ENCODE results near the gene EPS8.

EPS8 gene

DNA sequence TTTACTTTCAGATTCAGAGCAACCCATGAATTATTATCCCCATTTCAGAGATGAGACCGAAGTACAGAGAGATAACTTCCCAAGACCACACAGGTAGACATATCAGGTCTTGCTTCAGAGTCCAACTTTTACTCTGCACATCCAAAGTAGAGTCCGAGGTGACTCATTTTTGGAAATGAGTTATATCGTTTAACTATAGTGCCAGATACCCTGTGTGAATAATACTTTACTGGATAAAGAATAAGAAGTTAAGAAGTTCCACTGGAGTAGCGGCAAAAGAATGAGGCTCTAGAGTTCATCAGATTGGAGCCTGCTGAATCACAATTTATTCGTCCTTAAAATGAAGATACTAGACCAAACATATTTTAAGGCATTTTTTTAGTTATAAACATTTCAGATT is 124.7 kb downstream of the EPS8 start:
- Histone ChIP-seq H3K27ac (no peak overlapping the region), H3K4me3 (no peak overlapping the region), H3K9ac (ENCODE audit: insufficient read length) (no peak overlapping the region), H3K36me3 (ENCODE audit: insufficient read depth, low read length) (no peaks in the 10 kb centered on the region), H3K9me3 (ENCODE audit: low read depth, low read length) (no peaks in the 10 kb centered on the region)
- DNase-seq (ENCODE audit: low read depth, low spot score): no peak
- no peak for TF ChIP-seq EZH2 (IDR thresholded peaks at IDR 0.05)
- TF ChIP-seq FOXP2 (optimal IDR thresholded peaks at IDR 0.05; ENCODE audit: control extremely low read depth, extremely low read length, insufficient read depth): no peak
- TF ChIP-seq POLR2AphosphoS5 (IDR thresholded peaks at IDR 0.05; ENCODE audit: borderline replicate concordance, low read depth, low read length): no peak

DNA sequence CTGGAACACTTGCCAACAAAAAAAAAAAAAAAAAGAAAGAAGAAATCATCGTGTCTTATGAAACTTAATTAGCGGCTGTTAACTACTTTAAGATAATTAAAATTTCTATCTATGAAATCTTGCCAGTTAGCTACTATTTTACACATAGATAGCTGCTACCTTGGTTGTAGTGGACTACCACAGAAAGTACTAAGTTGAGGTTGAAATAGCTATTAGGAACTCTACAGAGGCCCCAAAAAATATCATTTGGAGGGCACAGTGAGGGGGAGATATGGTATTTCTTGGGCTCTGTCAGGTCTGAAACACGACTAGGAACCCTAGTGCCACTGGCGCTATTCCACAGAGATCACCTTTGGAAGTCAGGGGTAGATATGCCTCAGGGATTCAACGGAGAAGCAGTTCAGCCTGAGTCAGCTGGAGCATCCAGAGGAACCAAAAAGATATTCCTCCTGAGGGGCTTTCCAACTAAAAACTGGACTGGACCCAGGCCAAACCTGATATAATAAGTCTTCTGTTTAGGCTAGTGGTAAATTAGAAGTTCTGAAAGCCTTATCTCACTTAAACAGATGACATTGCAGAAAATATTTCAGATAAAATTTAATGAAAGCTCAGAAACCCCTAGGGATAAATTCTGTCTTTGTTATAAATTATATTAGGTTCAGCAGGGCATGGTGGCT is 126.1 kb downstream of the EPS8 start:
- H3K27ac ChIP-seq: no peak overlapping the region
- no peak overlapping the region for H3K4me3 ChIP-seq
- H3K36me3 ChIP-seq (ENCODE audit: insufficient read depth, low read length): no peaks in the 10 kb centered on the region
- no peak for TF ChIP-seq EZH2 (IDR thresholded peaks at IDR 0.05)
- no peaks in the 10 kb centered on the region for H3K9me3 ChIP-seq (ENCODE audit: low read depth, low read length)
- no peak for DNase-seq (ENCODE audit: low read depth, low spot score)
- no peak overlapping the region for H3K9ac ChIP-seq (ENCODE audit: insufficient read length)

DNA sequence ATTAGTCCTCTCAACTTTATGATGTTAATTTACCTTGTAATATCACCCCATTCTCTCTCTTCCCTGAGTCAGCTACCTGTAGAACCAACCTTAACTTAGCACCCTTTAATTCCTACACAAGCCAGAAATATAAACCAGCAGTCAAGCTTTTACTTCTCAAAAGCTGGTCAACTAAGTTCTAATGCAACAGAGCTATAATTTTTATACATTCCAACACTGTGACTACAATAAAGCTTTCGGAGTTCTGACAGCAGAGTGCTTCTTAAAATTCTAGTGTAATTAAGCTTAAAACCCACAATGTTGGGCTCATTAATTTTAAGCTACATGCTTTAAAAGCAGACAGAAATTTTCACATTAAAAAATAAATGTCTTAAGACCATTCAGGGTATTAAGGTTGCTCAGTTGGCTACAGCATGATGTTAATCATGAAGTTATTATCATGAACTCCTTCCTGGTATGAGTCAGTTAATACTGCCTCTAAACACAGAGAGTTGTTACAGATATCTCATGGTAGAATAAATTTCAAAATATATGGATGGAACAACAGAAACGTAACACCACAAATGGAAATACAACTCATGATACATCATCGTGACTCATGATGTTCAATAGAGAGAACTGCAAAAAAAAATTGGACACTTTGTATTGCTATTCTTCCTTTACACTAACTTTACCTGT is 126.7 kb downstream of the EPS8 start:
- H3K36me3 ChIP-seq (ENCODE audit: insufficient read depth, low read length): no peaks in the 10 kb centered on the region
- H3K9me3 ChIP-seq (ENCODE audit: low read depth, low read length): no peaks in the 10 kb centered on the region
- H3K27ac ChIP-seq: no peak overlapping the region
- no peak overlapping the region for H3K9ac ChIP-seq (ENCODE audit: insufficient read length)
- DNase-seq (ENCODE audit: low read depth, low spot score): no peak
- H3K4me3 ChIP-seq: no peak overlapping the region
- TF ChIP-seq FOXP2 (optimal IDR thresholded peaks at IDR 0.05; ENCODE audit: control extremely low read depth, extremely low read length, insufficient read depth) (no peak), EZH2 (IDR thresholded peaks at IDR 0.05) (no peak), POLR2AphosphoS5 (IDR thresholded peaks at IDR 0.05; ENCODE audit: borderline replicate concordance, low read depth, low read length) (no peak)

DNA sequence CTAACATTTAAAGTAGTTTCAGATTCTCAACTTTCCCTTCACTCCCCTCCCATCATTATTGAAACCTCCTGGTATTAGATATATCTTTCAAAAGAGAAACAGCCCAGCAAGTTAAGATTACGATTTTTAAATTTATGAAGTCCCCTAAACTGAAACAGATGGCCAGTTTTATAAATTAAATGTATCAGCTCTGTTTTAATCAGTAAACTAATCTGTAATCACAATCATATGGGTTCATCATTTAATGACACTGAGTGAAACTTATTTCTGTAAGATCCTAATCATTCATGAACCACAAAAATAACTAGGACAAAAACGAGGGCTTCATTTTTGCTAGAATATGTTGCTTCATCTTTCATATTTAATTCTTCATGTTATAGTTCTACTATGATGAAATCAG is 137.8 kb downstream of the EPS8 start:
- no peaks in the 10 kb centered on the region for H3K9me3 ChIP-seq (ENCODE audit: low read depth, low read length)
- no peak for TF ChIP-seq EZH2 (IDR thresholded peaks at IDR 0.05)
- no peak for TF ChIP-seq FOXP2 (optimal IDR thresholded peaks at IDR 0.05; ENCODE audit: control extremely low read depth, extremely low read length, insufficient read depth)
- no peak for TF ChIP-seq POLR2AphosphoS5 (IDR thresholded peaks at IDR 0.05; ENCODE audit: borderline replicate concordance, low read depth, low read length)
- H3K9ac ChIP-seq (ENCODE audit: insufficient read length): peak overlapping the region; percentile 15
- peak overlapping the region; percentile 61 for H3K4me3 ChIP-seq
- peak overlapping the region; percentile 72 for H3K27ac ChIP-seq
- H3K36me3 ChIP-seq (ENCODE audit: insufficient read depth, low read length): no peaks in the 10 kb centered on the region; the same call in 1 of the 2 replicates
- DNase-seq (ENCODE audit: low read depth, low spot score): no peak

DNA sequence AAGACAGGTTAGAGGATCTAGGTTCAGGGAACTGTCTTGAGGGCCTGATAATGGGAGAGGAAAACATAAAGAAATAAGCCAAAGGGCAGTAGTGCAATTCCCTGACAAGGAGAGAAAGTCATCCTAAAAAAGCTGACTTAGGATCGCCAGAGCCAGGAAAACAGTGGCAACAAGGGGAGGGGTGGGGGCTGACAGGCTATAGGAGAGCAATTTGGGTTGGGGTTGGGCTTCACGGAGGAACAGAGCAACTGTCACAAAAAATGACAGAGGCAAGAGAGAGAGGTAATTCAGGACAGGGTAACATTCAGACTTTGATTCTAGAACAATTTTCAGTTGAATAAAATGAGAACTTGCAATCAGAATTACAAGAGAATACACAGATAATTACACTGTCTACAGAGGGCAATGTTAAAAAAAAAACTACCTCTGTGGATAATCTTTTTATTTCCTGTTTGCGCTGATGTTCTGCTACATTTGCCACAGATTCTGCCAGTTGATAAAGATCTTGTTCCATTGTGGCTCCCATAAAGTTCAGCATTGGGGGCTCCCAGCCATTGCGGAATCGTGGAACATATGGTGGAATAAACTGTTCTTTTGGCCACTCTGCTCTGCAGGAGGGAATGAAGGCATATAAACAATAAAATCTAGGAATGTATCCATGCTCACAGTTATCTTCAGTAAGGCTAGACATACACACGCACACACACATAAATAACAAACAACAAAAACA is 138.6 kb downstream of the EPS8 start:
- Histone ChIP-seq H3K36me3 (ENCODE audit: insufficient read depth, low read length) (no peaks in the 10 kb centered on the region; the same call in 1 of the 2 replicates), H3K4me3 (peak overlapping the region; percentile 61), H3K9me3 (ENCODE audit: low read depth, low read length) (no peaks in the 10 kb centered on the region), H3K9ac (ENCODE audit: insufficient read length) (peak overlapping the region; percentile 57), H3K27ac (peak overlapping the region; percentile 72)
- DNase-seq (ENCODE audit: low read depth, low spot score): peak; percentile 44
- TF ChIP-seq POLR2AphosphoS5 (IDR thresholded peaks at IDR 0.05; ENCODE audit: borderline replicate concordance, low read depth, low read length) (no peak; the same call in 1 of the 2 replicates), FOXP2 (optimal IDR thresholded peaks at IDR 0.05; ENCODE audit: control extremely low read depth, extremely low read length, insufficient read depth) (no peak), EZH2 (IDR thresholded peaks at IDR 0.05) (no peak)

DNA sequence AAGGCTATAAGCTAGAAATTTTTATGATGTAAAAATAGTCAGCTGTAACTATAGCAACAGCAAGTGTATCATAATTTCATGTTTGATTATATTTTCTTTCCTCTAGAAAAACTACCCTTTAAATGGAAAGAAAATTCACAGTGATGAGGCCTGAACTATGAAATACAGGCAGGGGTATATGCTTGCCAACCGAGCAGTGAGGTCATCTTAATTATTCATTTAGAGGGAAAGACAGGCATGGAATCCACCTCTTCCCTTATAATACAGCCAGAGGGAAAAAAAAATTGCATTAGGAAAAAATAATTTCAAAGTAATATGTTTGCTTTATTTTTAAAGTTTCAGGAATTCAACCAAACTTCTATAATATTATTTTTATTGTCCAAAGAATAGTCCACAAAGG is 139.8 kb downstream of the EPS8 start:
- Histone ChIP-seq H3K4me3 (no peak overlapping the region), H3K9ac (ENCODE audit: insufficient read length) (no peak overlapping the region), H3K27ac (no peak overlapping the region), H3K9me3 (ENCODE audit: low read depth, low read length) (no peaks in the 10 kb centered on the region), H3K36me3 (ENCODE audit: insufficient read depth, low read length) (no peaks in the 10 kb centered on the region; the same call in 1 of the 2 replicates)
- TF ChIP-seq POLR2AphosphoS5 (IDR thresholded peaks at IDR 0.05; ENCODE audit: borderline replicate concordance, low read depth, low read length) (no peak), FOXP2 (optimal IDR thresholded peaks at IDR 0.05; ENCODE audit: control extremely low read depth, extremely low read length, insufficient read depth) (no peak), EZH2 (IDR thresholded peaks at IDR 0.05) (no peak)
- no peak for DNase-seq (ENCODE audit: low read depth, low spot score)

DNA sequence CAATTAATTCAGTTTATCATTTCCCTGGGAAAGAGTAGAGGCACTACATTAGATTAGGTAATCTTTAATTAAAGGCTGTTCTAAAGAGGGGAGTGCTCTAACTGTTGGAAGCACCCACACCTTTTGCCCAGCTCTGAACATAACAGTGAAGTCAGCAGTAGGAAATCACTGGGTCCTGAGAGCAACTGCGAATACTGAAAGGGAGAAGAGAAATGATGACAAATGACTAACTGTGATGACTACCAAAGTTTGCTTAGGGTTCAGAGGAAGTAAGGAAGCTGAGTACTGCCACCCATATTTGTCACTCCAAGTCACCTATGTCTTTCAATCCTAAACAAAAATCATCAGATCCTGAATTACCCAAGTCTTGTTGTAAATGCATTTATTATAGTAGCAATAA is 140.6 kb downstream of the EPS8 start:
- Histone ChIP-seq H3K9me3 (ENCODE audit: low read depth, low read length) (no peaks in the 10 kb centered on the region), H3K36me3 (ENCODE audit: insufficient read depth, low read length) (no peaks in the 10 kb centered on the region; the same call in 1 of the 2 replicates), H3K4me3 (no peak overlapping the region), H3K27ac (no peak overlapping the region), H3K9ac (ENCODE audit: insufficient read length) (no peak overlapping the region)
- TF ChIP-seq EZH2 (IDR thresholded peaks at IDR 0.05) (no peak), POLR2AphosphoS5 (IDR thresholded peaks at IDR 0.05; ENCODE audit: borderline replicate concordance, low read depth, low read length) (no peak), FOXP2 (optimal IDR thresholded peaks at IDR 0.05; ENCODE audit: control extremely low read depth, extremely low read length, insufficient read depth) (no peak)
- no peak for DNase-seq (ENCODE audit: low read depth, low spot score)

DNA sequence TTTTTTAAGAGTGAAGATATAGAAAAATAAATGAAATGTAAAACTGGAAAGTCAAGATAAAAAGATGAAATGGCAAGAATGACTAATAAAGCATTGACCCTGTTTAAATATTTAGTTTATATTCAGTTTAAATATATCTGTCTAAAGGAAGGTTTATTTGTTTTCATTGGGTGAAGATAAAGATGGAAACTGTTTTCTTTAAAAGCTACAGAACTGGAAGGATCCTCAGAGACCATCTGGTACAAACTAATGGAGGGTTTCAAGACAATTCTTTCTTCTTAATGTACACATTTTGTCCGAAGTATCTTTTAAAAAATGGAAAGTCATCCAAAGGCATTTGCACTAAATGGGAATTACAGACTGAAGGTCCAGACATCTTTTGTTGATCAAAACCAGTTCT is 142.6 kb downstream of the EPS8 start:
- no peak for DNase-seq (ENCODE audit: low read depth, low spot score)
- Histone ChIP-seq H3K4me3 (no peak overlapping the region), H3K9me3 (ENCODE audit: low read depth, low read length) (no peaks in the 10 kb centered on the region), H3K27ac (no peak overlapping the region), H3K36me3 (ENCODE audit: insufficient read depth, low read length) (no peaks in the 10 kb centered on the region; the same call in 1 of the 2 replicates), H3K9ac (ENCODE audit: insufficient read length) (no peak overlapping the region)
- TF ChIP-seq EZH2 (IDR thresholded peaks at IDR 0.05) (no peak), FOXP2 (optimal IDR thresholded peaks at IDR 0.05; ENCODE audit: control extremely low read depth, extremely low read length, insufficient read depth) (no peak), POLR2AphosphoS5 (IDR thresholded peaks at IDR 0.05; ENCODE audit: borderline replicate concordance, low read depth, low read length) (no peak)

All from SK-N-MC (cell line).